NB4 (cell line): ENCODE measurements around the gene WDR33.

Experiments used
- CTCF ChIP-seq: IDR thresholded peaks from one replicate; pipeline ENCODE4 v1.5.1; 2012; ENCODE audit warnings: low read depth, low read length
- MAX ChIP-seq: IDR thresholded peaks from 2 replicates; pipeline ENCODE4 v1.6.1; 2011; ENCODE audit warnings: low read depth, low read length
- POLR2A ChIP-seq: IDR thresholded peaks from 2 replicates; pipeline ENCODE4 v1.6.1; 2011; ENCODE audit warnings: mild to moderate bottlenecking; ENCODE audit not compliant: insufficient read length; ENCODE audit errors: extremely low read depth

- no peak for TF ChIP-seq POLR2A
- no peak for TF ChIP-seq CTCF
- TF ChIP-seq MAX: no peak
Observed at GRCh38 chr2:127662937-127663565, 147.9 kb downstream of the WDR33 start.
